IPS DF 4.7 (cell line): ENCODE results near the gene SALL3.

Experiments
- DNase-seq: peaks from one replicate; pipeline ENCODE4 v3.0.0-alpha.2; 2013; ENCODE audit warnings: low spot score; ENCODE audit errors: extremely low read depth

The SALL3 gene

DNA sequence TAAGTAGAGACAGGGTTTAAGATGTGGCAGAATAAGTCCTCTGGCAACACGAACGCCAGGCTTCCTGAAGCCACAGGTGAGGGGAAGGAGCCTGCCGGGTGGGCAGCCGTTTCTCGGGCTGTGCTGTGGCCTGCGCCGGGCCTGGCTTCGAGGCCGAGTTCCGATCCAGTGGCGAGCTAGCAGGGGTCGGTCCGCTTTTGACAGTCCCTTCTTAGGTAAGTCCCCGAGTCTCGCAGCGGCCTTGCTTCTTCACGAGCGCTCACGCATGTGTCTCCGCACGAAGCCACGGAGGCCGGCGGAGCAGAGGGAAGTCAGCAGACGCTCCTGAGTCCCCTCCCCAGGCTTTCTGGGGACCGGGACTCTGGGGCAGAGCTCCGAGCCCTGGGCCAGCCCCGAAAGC lies 26.0 kb downstream of the SALL3 start:
- no peak for DNase-seq

DNA sequence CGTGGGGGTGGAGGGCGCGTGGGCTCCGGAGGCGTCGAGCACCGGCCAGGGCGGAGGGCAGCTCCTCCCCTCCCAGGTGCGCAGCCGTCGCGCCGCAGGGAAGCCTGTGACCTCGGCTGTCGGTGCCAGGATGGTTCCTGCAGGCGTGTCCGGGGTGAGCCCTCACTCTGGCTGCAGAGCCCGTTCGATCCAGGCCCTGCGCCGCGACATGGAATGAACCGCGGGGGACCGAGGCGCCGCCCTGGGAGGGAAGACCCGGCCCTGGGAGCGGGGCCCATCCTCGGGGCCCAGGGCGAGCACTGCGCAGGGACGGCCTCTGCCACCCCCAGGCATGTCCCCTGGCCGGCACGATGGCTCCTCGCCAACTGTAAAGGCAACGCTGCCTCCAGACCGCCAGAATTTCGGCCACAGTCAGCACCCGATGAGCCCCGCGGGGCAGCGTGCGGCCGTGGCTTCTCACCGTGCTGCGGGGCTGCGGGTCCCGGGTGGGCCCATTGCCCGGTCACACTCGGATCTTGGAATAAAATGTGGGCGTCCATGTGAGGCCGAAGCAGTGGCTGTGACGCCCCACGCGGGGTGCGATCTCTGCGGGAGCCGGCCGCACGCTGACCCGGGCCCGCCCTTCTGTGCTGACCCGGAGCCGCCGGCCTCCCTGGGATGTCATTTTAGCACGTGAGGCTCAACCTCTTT lies 26.6 kb downstream of the SALL3 start:
- no peak for DNase-seq

DNA sequence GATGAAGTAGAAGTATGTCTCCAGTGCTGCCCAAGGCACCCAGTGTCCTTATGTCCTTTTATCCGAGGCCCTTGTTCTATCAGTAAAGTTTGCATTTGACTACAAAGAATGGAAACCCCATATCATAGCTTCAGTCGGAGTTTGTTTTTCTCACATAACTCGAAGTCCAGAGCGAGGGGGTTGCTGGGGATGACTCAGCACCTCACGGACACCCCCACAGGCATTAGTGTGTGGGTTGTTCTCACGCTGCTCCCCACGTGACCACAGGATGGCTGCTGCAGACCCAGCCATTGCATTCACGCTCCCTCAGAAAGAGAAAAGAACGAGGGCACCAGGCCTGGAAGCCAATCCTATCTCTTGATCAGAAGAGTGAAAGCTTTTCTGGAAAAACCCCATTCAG lies 27.8 kb downstream of the SALL3 start:
- no peak for DNase-seq

DNA sequence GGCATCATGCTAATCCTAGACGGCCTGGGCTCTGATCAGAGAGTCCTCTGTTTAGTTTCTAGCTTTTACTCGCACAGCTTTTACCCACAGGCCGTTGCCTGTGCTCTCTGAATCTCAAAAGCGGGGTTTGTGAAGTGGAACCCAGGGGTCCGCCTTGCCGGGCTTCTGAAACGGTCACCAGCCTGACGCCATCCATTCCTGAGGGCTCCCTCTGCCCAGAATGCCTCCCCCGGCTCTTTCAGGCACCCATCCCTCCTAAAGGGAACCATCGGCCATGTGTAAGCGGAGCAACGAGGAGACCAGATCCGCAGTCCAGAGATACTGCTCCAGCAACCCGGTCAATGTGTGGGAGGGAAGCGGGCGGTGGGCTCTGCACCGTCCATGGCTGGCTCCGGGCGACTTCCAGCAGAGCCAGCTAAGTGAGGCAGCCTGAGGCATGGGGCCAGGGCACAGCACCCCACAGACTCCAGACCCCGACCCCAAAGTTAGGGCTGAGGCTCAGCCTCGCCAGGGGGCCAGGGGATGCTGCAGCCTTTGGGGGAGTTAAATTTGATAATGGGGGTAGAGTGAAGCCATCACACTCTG lies 28.8 kb downstream of the SALL3 start:
- no peak for DNase-seq

DNA sequence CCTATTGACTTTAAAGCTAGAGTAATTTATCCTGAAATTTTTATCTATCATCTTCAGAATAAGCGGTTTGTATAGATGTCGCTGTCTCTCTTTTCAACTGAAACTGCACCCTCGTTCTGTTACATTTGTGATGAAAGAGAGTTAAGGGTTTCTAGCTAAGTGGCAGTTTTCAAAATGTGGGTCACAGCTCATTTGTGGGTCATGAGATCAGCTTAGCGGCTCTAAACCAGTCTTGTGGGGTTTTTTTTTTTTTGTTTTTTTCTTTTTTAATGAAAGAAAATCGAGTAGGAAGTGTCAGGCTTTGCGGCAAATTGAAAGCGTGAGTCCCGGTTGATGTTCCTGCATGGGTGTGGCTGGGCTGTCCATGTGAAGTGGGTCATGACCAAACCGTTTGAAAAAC lies 31.2 kb downstream of the SALL3 start:
- no peak for DNase-seq

DNA sequence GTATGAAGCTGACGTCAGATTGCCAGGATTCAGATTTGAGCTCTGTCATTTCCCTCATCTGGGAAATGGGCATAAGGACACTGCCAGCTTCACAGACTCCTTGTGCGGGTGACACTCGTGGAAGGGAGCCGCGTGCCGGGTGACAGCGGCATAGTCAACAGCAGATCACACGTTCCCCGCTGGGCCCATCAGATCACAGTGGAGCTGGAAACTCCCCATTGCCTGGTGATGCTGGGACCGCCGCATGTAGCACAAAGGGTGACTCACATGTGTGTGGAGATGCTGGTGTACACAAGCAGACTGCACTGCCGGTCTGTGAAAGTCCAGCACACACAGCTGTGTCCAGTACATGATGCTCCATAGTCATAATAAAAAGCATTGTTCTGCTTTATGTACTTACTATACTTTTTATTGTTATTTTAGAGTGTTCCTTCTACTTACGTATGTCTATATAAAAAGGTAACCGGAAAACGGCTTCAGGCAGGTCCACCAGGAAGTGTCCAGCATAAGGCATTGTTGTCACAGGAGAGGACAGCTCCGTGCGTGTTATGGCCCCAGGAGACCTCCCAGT lies 31.8 kb downstream of the SALL3 start:
- no peak for DNase-seq

DNA sequence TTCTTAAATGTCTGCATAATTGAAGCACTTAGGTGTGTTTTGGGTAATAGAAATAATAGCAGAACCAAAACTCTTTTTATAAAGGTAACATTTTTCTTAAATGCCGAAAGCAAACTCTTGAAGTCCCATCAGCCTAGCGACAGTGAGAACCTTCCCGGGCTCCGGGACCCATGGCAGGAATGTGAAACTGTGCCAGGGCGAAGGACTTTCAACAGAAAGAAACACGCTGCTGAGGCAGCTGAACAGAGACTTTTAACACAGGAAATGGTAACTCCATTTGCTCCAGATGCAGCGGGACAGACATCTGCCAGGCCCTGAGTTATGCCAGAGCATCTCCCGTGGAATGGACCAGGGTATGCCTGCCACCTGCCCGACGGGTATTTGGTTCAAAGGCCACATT lies 34.3 kb downstream of the SALL3 start:
- no peak for DNase-seq

DNA sequence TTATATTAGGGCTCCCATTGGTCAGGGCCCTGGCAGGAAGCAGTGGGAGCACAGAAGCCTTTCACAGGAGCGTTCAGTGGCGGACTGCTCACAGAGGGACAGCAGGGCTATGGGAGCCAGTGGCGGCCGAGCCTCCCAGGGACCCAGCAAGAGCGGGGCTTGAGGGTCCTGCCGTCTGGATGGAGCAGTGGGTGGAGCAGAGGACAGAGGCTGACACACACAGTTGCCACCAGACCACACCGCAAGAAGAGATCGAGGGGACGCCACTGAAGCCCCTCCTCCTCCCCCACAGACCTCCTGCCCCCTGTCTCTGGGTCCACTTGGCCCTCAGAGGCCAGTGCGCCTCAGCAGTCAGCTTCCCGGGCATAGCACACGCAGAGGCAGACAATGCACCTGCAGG lies 39.3 kb downstream of the SALL3 start:
- no peak for DNase-seq

DNA sequence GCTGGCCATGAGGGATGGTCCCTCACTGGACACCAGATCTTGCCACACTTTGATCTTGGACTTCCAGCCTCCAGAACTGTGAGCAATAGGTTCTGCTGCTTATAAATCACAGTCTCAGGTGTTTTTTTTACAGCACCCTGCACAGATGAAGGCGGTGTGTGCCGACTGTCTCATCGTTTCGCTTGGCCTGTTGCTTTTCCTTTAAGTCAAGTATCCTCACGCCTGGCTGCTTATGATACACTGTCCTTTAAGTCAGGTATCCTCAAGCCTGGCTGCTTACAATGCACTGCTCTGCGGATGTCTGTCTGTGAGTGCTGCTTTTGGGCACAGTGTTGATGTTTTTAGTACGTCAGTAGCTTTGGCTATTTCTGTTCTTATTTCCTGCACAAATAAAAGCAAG lies 40.3 kb downstream of the SALL3 start:
- no peak for DNase-seq

DNA sequence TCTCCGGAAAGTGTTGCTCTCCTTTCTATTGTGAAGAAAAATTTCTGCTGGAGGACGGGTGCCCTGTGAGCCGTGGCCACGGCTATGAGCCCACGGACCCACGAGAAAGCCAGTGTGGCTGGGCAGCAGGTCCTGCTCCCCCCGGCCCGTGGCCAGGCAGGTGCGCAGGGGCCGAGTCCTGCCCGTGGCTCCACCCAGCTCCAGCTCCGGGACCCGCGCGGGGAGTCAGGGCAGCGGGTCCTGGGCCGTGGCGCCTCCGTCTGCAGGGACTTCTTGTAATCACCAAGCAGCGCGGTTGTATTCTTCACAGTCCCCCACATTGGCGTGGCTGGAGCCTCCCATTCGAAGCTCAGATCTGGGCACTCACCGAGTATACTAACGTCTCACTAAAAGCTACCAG lies 43.0 kb downstream of the SALL3 start:
- no peak for DNase-seq

DNA sequence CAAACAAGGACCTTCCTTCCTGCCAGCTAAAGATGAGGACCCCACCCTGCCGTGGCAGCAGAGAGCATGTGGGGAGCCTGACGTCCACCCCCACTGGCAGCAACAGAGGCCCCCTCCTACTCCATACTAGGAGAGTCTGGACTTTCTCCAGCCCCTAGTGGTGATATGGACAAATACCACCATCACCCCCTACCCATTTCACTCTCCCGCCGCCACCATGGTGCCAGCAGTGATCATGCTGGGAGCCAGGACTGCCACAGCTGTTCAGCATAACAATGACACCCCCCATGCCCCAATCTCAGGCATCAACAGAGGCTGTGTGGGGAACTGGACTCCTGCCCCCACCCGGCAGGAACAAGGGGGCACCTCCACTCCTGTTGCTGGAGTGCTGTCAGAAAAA lies 46.9 kb downstream of the SALL3 start:
- peak; percentile 25 for DNase-seq

DNA sequence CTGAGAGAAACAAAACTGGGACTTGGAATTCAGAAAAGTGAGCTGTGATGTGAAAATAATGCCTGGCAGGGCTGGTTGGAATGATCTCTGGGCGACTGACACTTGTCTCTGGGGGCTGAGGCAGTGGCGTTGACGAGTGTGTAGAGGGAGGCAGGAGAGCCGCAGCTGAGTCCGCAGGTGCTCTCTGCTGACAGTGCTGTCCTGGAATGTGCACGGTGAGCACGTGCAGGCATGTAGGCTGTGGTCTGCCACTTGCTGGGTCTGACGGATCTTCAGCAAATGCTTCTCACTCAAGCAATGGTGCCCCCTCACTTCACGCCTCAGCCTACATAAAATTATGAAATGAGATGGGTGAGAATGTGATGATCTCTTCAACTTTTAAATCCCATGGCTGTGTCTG lies 51.1 kb downstream of the SALL3 start:
- DNase-seq: no peak

DNA sequence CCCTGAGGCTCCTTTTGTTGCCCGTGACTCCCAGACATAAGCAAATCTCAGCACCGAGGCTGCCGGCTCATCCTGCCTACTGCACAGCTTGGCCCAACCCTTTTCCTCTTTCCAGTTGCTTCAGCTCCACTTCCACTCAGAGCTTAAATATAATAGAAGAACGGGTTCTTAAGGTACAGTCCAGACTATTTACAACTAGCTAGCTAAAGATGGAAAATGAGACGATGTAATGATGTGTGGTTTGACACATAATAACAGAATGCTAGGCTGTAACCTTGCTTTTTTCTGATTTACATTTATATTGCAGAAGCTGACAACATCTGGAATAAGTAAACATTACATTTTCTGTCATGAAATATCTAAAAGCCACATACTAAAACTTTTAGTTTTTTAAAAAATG lies 62.7 kb downstream of the SALL3 start:
- DNase-seq: no peak

DNA sequence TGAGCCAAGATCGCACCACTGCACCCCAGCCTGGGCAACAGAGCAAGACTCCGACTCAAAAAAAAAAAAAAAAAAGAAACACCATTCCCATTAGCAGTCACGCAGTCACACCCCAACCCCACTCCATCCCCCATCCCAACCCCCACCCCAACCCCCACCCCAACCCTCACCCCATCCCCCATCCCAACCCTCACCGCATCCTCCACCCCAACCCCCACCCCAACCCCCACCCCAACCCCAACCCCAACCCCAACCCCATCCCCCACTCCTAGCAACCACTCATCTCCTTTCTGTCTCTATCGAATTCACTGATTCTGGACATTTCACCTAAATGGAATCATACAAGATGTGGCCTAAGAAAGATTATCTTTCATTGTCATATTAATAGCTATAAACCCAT lies 63.7 kb downstream of the SALL3 start:
- DNase-seq: no peak

DNA sequence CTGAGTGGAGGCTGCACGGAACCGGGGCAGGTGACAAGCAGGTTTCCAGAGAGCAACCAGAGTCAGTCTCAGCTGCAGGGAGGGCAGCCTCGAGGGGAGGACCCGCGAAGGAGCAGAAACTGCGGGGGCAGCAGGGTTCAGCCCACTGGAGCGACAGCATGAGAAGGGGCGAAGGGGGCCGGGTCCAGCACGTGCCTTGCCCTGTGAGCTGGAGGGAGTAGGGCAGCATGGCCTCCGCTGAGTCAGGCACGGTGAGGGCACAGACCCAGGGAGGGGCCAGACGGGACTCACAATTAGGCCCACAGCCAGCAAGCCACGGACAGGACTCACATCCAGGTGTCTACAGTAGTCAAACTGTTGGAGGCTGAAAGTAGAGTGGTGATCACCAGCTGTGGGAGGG lies 66.9 kb downstream of the SALL3 start:
- DNase-seq: no peak

DNA sequence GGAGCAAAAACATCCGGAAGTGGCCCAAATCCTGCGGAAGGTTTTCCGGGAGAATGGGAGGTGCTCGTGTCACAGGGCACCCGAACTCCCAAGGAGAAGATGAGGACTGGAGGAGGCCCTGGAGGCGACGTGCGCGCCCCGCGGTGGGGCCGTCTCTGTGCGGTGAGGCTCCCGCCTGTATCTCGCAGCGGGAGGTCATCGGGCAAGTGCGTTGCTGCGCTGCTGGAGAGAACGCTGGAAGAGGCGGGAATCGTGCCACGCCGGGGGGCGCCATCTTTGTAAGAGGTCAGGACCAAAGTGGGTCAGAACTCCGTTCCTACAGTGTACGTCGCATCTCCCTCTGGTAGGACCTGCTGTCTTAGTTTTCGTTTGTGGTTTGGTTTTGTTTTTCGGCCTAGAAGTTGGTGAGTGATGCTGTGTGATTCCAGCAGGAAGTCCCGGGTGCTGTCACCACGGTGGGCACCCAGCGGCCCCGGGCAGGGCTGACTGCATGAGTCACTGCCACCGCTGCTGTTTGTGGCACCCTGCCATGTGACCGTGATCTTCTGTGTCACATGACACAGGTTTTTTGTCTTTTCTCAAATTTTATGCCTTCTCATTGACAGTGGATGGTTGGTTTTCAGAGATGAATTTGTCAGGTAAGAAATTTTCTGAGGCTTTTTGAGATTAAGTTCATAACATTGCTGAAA lies 68.1 kb downstream of the SALL3 start:
- DNase-seq: no peak

DNA sequence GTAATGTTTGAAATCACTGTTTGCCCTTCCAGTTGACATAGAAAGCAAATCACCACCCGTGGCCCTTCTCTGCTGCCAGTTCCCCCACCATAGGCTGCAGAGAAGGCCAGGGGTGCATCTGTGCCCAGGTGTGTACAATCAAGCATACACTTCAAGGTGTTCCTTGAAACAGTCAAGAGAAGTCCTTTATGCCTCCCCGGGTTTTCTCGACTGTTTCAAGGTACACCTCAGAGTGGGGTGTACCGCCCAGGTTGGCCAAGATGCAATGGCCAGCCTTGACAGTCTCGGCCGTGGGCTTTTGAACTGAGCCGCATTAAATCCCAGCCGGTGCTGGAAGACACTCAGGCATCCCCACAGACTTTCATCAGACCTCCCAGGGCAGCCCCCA lies 68.6 kb downstream of the SALL3 start:
- no peak for DNase-seq

DNA sequence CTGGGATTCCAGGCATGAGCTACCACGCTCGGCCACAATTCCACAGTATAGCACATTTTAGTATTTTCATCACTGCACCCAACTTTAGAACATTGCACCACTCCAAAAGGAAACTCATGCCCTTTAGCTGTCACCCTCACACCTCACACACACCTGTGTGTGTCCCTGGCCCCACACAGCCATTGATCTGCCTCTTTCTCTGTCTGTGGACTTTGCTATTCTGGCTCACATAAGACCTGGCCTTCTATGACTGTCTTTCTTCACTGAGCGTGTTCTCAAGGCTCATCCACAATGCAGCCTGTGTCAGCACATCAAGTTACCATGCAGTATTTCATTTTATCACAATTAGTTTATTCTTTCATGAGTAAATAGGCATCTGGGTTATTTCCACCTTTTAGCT lies 69.9 kb downstream of the SALL3 start:
- DNase-seq: no peak
